Left renal pelvis (tissue), 4 donors: ENCODE data around the gene MAD1L1. TPM values are rescaled to one million over a fixed set of nuclear protein-coding genes. Genes with fewer than 3 reads are reported as not detected.

Experiments
- DNase-seq, 4 donors: peaks; one replicate each; pipeline ENCODE4 v3.0.0-alpha.2; 2013; ENCODE audit warnings: low read depth in 4 of 4, low spot score in 3 of 4
- polyA plus RNA-seq, 4 donors: library from polyadenylated mRNA; unstranded; fragments of 120-200 nt; gene quantifications; one replicate each; pipeline ENCODE4 v1.2.1, GENCODE V29; 2013; ENCODE audit not compliant: insufficient read length in 4 of 4

MAD1L1 gene
- polyA plus RNA-seq, 4 donors, result 18.9 to 24.5 (median 21.3) TPM

- no peak for DNase-seq
Observed at GRCh38 chr7:2109936-2110609, 122.7 kb downstream of the MAD1L1 start.

GRCh38 chr7:2109251-2109872 is 123.4 kb downstream of the MAD1L1 start:
- no peak for DNase-seq

GRCh38 chr7:2108501-2109250 is 124.1 kb downstream of the MAD1L1 start:
- DNase-seq, result no peak

GRCh38 chr7:2108071-2108455 is 124.7 kb downstream of the MAD1L1 start:
- DNase-seq, result no peak

- no peak for DNase-seq
Observed at GRCh38 chr7:2107386-2108070, 125.2 kb downstream of the MAD1L1 start.

- DNase-seq, result no peak
Observed at GRCh38 chr7:2106924-2107323, 125.8 kb downstream of the MAD1L1 start.

GRCh38 chr7:2106440-2106839 is 126.3 kb downstream of the MAD1L1 start:
- DNase-seq, result no peak

GRCh38 chr7:2105917-2106316 is 126.8 kb downstream of the MAD1L1 start:
- no peak for DNase-seq

- DNase-seq, result no peak
Observed at GRCh38 chr7:2105280-2105679, 127.5 kb downstream of the MAD1L1 start.

GRCh38 chr7:2104716-2105115 is 128.0 kb downstream of the MAD1L1 start:
- no peak for DNase-seq

GRCh38 chr7:2104107-2104710 is 128.5 kb downstream of the MAD1L1 start:
- DNase-seq, result peak; percentile 60 to 65 (median 62)

- DNase-seq, result no peak
Observed at GRCh38 chr7:2103071-2103898, 129.5 kb downstream of the MAD1L1 start.

- DNase-seq, result no peak
Observed at GRCh38 chr7:2102375-2102723, 130.4 kb downstream of the MAD1L1 start.

GRCh38 chr7:2101630-2102374 is 130.9 kb downstream of the MAD1L1 start:
- no peak for DNase-seq

- no peak for DNase-seq
Observed at GRCh38 chr7:2100278-2101208, 132.2 kb downstream of the MAD1L1 start.

GRCh38 chr7:2099048-2099957 is 133.4 kb downstream of the MAD1L1 start:
- DNase-seq, result no peak

- DNase-seq, result no peak
Observed at GRCh38 chr7:2098496-2098895, 134.2 kb downstream of the MAD1L1 start.
